WTC11 (cell line): ENCODE results near the gene STON1.

Source experiments
- CTCF ChIP-seq: fragments of 200-600 bp; IDR thresholded peaks from 2 replicates; pipeline ENCODE4 v1.8.0; 2022; ENCODE audit warnings: antibody characterized with exemption
- E2F1 ChIP-seq: sonication (generic); formaldehyde crosslinking; IDR thresholded peaks from 2 replicates; pipeline ENCODE4 v1.8.0; 2022; ENCODE audit warnings: mild to moderate bottlenecking, missing genetic modification reagents
- ELF4 ChIP-seq: sonication (generic); formaldehyde crosslinking; IDR thresholded peaks from 2 replicates; pipeline ENCODE4 v1.8.1; 2022; ENCODE audit warnings: low read depth, mild to moderate bottlenecking, moderate library complexity, missing genetic modification reagents
- JAZF1 ChIP-seq: fragments of 250-450 bp; sonication (Bioruptor Pico); IDR thresholded peaks from 2 replicates; pipeline ENCODE4 v1.9.0; 2021; ENCODE audit warnings: moderate library complexity, mild to moderate bottlenecking, inconsistent platforms
- MAX ChIP-seq: sonication (generic); formaldehyde crosslinking; IDR thresholded peaks from 2 replicates; pipeline ENCODE4 v1.8.0; 2022; ENCODE audit warnings: mild to moderate bottlenecking, missing genetic modification reagents
- NR2C2 ChIP-seq: sonication (generic); formaldehyde crosslinking; IDR thresholded peaks from 2 replicates; pipeline ENCODE4 v1.8.0; 2022; ENCODE audit warnings: mild to moderate bottlenecking, missing genetic modification reagents
- SP1 ChIP-seq: sonication (generic); formaldehyde crosslinking; conservative IDR thresholded peaks from 2 replicates; pipeline ENCODE4 v1.8.1; 2022; ENCODE audit warnings: missing genetic modification reagents
- ZBTB21 ChIP-seq: sonication (generic); formaldehyde crosslinking; IDR thresholded peaks from 2 replicates; pipeline ENCODE4 v1.8.1; 2023; ENCODE audit warnings: mild to moderate bottlenecking, missing genetic modification reagents, borderline replicate concordance
- ZNF138 ChIP-seq: sonication (generic); formaldehyde crosslinking; conservative IDR thresholded peaks from 2 replicates; pipeline ENCODE4 v1.8.1; 2022; ENCODE audit warnings: mild to moderate bottlenecking, moderate library complexity, missing genetic modification reagents
- ZNF281 ChIP-seq: sonication (generic); formaldehyde crosslinking; IDR thresholded peaks from 2 replicates; pipeline ENCODE4 v1.8.0; 2023; ENCODE audit warnings: mild to moderate bottlenecking, missing genetic modification reagents
- TF ChIP-seq, protein P1 (sequence below): sonication (generic); formaldehyde crosslinking; IDR thresholded peaks from 2 replicates; pipeline ENCODE4 v1.8.0; 2022; ENCODE audit warnings: mild to moderate bottlenecking, missing genetic modification reagents
- TF ChIP-seq, protein P2 (sequence below): sonication (generic); formaldehyde crosslinking; IDR thresholded peaks from 2 replicates; pipeline ENCODE4 v1.8.0; 2022; ENCODE audit warnings: missing genetic modification reagents

GRCh38 chr2:48508461-48509124 is 21.4 kb upstream of the STON1 start:
- TF ChIP-seq NR2C2 (no peak), CTCF (no peak), SP1 (CRISPR knock-in tag) (no peak), ZBTB21 (CRISPR knock-in tag) (no peak), ZNF138 (CRISPR knock-in tag) (no peak), JAZF1 (CRISPR knock-in tag) (no peak), ELF4 (CRISPR knock-in tag) (no peak), MAX (CRISPR knock-in tag) (no peak), ZNF281 (CRISPR knock-in tag) (no peak), E2F1 (CRISPR knock-in tag) (no peak)
- TF ChIP-seq, protein P1, sequence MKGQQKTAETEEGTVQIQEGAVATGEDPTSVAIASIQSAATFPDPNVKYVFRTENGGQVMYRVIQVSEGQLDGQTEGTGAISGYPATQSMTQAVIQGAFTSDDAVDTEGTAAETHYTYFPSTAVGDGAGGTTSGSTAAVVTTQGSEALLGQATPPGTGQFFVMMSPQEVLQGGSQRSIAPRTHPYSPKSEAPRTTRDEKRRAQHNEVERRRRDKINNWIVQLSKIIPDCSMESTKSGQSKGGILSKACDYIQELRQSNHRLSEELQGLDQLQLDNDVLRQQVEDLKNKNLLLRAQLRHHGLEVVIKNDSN (CRISPR knock-in tag): no peak
- TF ChIP-seq, protein P2, sequence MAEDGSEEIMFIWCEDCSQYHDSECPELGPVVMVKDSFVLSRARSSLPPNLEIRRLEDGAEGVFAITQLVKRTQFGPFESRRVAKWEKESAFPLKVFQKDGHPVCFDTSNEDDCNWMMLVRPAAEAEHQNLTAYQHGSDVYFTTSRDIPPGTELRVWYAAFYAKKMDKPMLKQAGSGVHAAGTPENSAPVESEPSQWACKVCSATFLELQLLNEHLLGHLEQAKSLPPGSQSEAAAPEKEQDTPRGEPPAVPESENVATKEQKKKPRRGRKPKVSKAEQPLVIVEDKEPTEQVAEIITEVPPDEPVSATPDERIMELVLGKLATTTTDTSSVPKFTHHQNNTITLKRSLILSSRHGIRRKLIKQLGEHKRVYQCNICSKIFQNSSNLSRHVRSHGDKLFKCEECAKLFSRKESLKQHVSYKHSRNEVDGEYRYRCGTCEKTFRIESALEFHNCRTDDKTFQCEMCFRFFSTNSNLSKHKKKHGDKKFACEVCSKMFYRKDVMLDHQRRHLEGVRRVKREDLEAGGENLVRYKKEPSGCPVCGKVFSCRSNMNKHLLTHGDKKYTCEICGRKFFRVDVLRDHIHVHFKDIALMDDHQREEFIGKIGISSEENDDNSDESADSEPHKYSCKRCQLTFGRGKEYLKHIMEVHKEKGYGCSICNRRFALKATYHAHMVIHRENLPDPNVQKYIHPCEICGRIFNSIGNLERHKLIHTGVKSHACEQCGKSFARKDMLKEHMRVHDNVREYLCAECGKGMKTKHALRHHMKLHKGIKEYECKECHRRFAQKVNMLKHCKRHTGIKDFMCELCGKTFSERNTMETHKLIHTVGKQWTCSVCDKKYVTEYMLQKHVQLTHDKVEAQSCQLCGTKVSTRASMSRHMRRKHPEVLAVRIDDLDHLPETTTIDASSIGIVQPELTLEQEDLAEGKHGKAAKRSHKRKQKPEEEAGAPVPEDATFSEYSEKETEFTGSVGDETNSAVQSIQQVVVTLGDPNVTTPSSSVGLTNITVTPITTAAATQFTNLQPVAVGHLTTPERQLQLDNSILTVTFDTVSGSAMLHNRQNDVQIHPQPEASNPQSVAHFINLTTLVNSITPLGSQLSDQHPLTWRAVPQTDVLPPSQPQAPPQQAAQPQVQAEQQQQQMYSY (CRISPR knock-in tag): no peak
